Peyer's patch (tissue), 4 donors: Measurements from ENCODE around the gene IMPDH1.

Source experiments
- POLR2A ChIP-seq, 2 donors: fragments of 450-650 bp; IDR thresholded peaks; one replicate each; pipeline ENCODE4 v1.5.1; 2017; ENCODE audit warnings: antibody characterized with exemption in 2 of 2, mild to moderate bottlenecking in 2 of 2, moderate library complexity in 2 of 2
- TF ChIP-seq, protein P1 (sequence below), 6 experiments: fragments of 450-650 bp in 4 of 6; fragments of 200-600 bp in 2 of 6; sonication (generic) in 1 of 6; IDR thresholded peaks; one replicate each; pipeline ENCODE4 v1.5.1; 2017 to 2019; ENCODE audit warnings: antibody characterized with exemption in 6 of 6, mild to moderate bottlenecking in 3 of 6, moderate library complexity in 1 of 6

GRCh38 chr7:128422842-128423241 is 13.1 kb upstream of the IMPDH1 start:
- TF ChIP-seq, protein P1, sequence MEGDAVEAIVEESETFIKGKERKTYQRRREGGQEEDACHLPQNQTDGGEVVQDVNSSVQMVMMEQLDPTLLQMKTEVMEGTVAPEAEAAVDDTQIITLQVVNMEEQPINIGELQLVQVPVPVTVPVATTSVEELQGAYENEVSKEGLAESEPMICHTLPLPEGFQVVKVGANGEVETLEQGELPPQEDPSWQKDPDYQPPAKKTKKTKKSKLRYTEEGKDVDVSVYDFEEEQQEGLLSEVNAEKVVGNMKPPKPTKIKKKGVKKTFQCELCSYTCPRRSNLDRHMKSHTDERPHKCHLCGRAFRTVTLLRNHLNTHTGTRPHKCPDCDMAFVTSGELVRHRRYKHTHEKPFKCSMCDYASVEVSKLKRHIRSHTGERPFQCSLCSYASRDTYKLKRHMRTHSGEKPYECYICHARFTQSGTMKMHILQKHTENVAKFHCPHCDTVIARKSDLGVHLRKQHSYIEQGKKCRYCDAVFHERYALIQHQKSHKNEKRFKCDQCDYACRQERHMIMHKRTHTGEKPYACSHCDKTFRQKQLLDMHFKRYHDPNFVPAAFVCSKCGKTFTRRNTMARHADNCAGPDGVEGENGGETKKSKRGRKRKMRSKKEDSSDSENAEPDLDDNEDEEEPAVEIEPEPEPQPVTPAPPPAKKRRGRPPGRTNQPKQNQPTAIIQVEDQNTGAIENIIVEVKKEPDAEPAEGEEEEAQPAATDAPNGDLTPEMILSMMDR (IDR thresholded peaks at IDR 0.05): no peak
- no peak for TF ChIP-seq POLR2A (IDR thresholded peaks at IDR 0.05)
